Neuron (in vitro differentiated cells): ENCODE data around the gene NLRC5.
"Not testable (repeated sequence)": the region's sequence is repeated elsewhere in the genome, so short reads cannot be mapped to it uniquely, and the experiment has no call there.

ENCODE experiments used
- H2AFZ ChIP-seq: one replicate; pipeline ENCODE4 v1.6.1; 2013; ENCODE audit warnings: low read depth, mild to moderate bottlenecking, inconsistent platforms, low read length, moderate library complexity
- H3K27me3 ChIP-seq: one replicate; pipeline ENCODE4 v1.6.1; 2013; ENCODE audit warnings: low read length; ENCODE audit not compliant: insufficient read depth
- H3K36me3 ChIP-seq: one replicate; pipeline ENCODE4 v1.6.1; 2013; ENCODE audit warnings: low read length; ENCODE audit not compliant: insufficient read depth
- H3K4me1 ChIP-seq: one replicate; pipeline ENCODE4 v1.6.1; 2013; ENCODE audit warnings: low read length; ENCODE audit not compliant: insufficient read depth
- H3K4me3 ChIP-seq: 2 replicates; pipeline ENCODE4 v1.5.1; 2013; ENCODE audit warnings: mild to moderate bottlenecking, low read length, moderate library complexity
- H3K9me3 ChIP-seq: one replicate; pipeline ENCODE4 v1.6.1; 2013; ENCODE audit warnings: low read length

Gene NLRC5

GRCh38 chr16:57051696-57052228 is 62.4 kb downstream of the NLRC5 start:
- Histone ChIP-seq H2AFZ (no peak overlapping the region), H3K27me3 (no peaks in the 10 kb centered on the region), H3K36me3 (no peaks in the 10 kb centered on the region), H3K9me3 (no peaks in the 10 kb centered on the region), H3K4me3 (no peak overlapping the region), H3K4me1 (peaks cover 5% of the 10 kb centered on the region)

GRCh38 chr16:57053206-57053605 is 63.8 kb downstream of the NLRC5 start:
- no peaks in the 10 kb centered on the region for H3K36me3 ChIP-seq
- no peaks in the 10 kb centered on the region for H3K9me3 ChIP-seq
- H3K4me3 ChIP-seq, result no peak overlapping the region
- no peaks in the 10 kb centered on the region for H3K27me3 ChIP-seq
- H2AFZ ChIP-seq, result no peak overlapping the region
- peaks cover 5% of the 10 kb centered on the region for H3K4me1 ChIP-seq

GRCh38 chr16:57054338-57054737 is 65.0 kb downstream of the NLRC5 start:
- H3K4me1 ChIP-seq, result peaks cover 5% of the 10 kb centered on the region
- H3K27me3 ChIP-seq, result no peaks in the 10 kb centered on the region
- no peak overlapping the region for H2AFZ ChIP-seq
- H3K36me3 ChIP-seq, result no peaks in the 10 kb centered on the region
- no peaks in the 10 kb centered on the region for H3K9me3 ChIP-seq
- no peak overlapping the region for H3K4me3 ChIP-seq

- Histone ChIP-seq H3K9me3 (no peaks in the 10 kb centered on the region), H3K4me3 (no peak overlapping the region), H2AFZ (no peak overlapping the region), H3K36me3 (no peaks in the 10 kb centered on the region), H3K4me1 (peaks cover 5% of the 10 kb centered on the region), H3K27me3 (no peaks in the 10 kb centered on the region)
Observed at GRCh38 chr16:57054771-57055170, 65.4 kb downstream of the NLRC5 start.

- Histone ChIP-seq H3K36me3 (no peaks in the 10 kb centered on the region), H3K4me3 (no peak overlapping the region), H3K9me3 (no peaks in the 10 kb centered on the region), H2AFZ (no peak overlapping the region), H3K4me1 (peaks cover 5% of the 10 kb centered on the region), H3K27me3 (no peaks in the 10 kb centered on the region)
Observed at GRCh38 chr16:57055671-57056070, 66.3 kb downstream of the NLRC5 start.

GRCh38 chr16:57058291-57058861 is 69.0 kb downstream of the NLRC5 start:
- Histone ChIP-seq H2AFZ (no peak overlapping the region), H3K27me3 (peaks cover 5% of the 10 kb centered on the region), H3K9me3 (no peaks in the 10 kb centered on the region), H3K36me3 (no peaks in the 10 kb centered on the region), H3K4me1 (peaks cover 7% of the 10 kb centered on the region), H3K4me3 (no peak overlapping the region)

GRCh38 chr16:57060323-57061083 is 71.1 kb downstream of the NLRC5 start:
- Histone ChIP-seq H3K36me3 (no peaks in the 10 kb centered on the region), H3K9me3 (no peaks in the 10 kb centered on the region), H3K4me1 (peaks cover 4% of the 10 kb centered on the region), H3K4me3 (no peak overlapping the region), H3K27me3 (peaks cover 5% of the 10 kb centered on the region), H2AFZ (no peak overlapping the region)

- Histone ChIP-seq H3K4me1 (peaks cover 2% of the 10 kb centered on the region), H3K27me3 (peaks cover 8% of the 10 kb centered on the region), H3K4me3 (no peak overlapping the region), H3K36me3 (no peaks in the 10 kb centered on the region), H3K9me3 (no peaks in the 10 kb centered on the region), H2AFZ (no peak overlapping the region)
Observed at GRCh38 chr16:57061084-57061905, 71.9 kb downstream of the NLRC5 start.

- peaks cover 18% of the 10 kb centered on the region for H3K27me3 ChIP-seq
- H2AFZ ChIP-seq, result no peak overlapping the region
- no peak overlapping the region for H3K4me3 ChIP-seq
- H3K9me3 ChIP-seq, result no peaks in the 10 kb centered on the region
- H3K36me3 ChIP-seq, result no peaks in the 10 kb centered on the region
- H3K4me1 ChIP-seq, result peaks cover 2% of the 10 kb centered on the region
Observed at GRCh38 chr16:57062329-57062728, 73.0 kb downstream of the NLRC5 start.

GRCh38 chr16:57063189-57063588 is 73.8 kb downstream of the NLRC5 start:
- peaks cover 25% of the 10 kb centered on the region for H3K27me3 ChIP-seq
- H3K4me3 ChIP-seq, H3K9me3 ChIP-seq, H3K36me3 ChIP-seq, H3K4me1 ChIP-seq, H2AFZ ChIP-seq: not testable (repeated sequence)

GRCh38 chr16:57064995-57065394 is 75.6 kb downstream of the NLRC5 start:
- Histone ChIP-seq H3K36me3 (no peaks in the 10 kb centered on the region), H3K4me3 (no peak overlapping the region), H3K27me3 (peaks cover 32% of the 10 kb centered on the region), H2AFZ (no peak overlapping the region), H3K4me1 (peaks cover 2% of the 10 kb centered on the region), H3K9me3 (no peaks in the 10 kb centered on the region)

GRCh38 chr16:57066625-57067024 is 77.3 kb downstream of the NLRC5 start:
- Histone ChIP-seq H3K9me3 (no peaks in the 10 kb centered on the region), H2AFZ (no peak overlapping the region), H3K36me3 (no peaks in the 10 kb centered on the region), H3K27me3 (peaks cover 27% of the 10 kb centered on the region), H3K4me1 (no peaks in the 10 kb centered on the region), H3K4me3 (no peak overlapping the region)

GRCh38 chr16:57067347-57067746 is 78.0 kb downstream of the NLRC5 start:
- H3K27me3 ChIP-seq, result peaks cover 27% of the 10 kb centered on the region
- no peak overlapping the region for H3K4me3 ChIP-seq
- no peak overlapping the region for H2AFZ ChIP-seq
- no peaks in the 10 kb centered on the region for H3K4me1 ChIP-seq
- no peaks in the 10 kb centered on the region for H3K9me3 ChIP-seq
- H3K36me3 ChIP-seq, result no peaks in the 10 kb centered on the region
